IMR-90 (cell line): ENCODE data around the gene ERVFRD-1. TPM values are rescaled to one million over a fixed set of nuclear protein-coding genes. Genes with fewer than 3 reads are reported as not detected.

ENCODE experiments used
- ATAC-seq: fragments of 200-7000 bp; cut with Tn5 transposase; 2 replicates; pipeline ENCODE4 v1.9.1; 2020; ENCODE audit warnings: low read depth, mild to moderate bottlenecking, moderate library complexity
- BruUV-seq: library from RNA; stranded (reverse); fragments of 400-500 nt; replicated peaks from 2 replicates; lab custom pipeline; 2021; lab: Mats Ljungman, UMichigan
- CTCF ChIA-PET: fragments of 300-600 bp; formaldehyde crosslinking; extraction: SDS; loops from one replicate; lab custom pipeline; 2021; ENCODE audit warnings: antibody characterized with exemption; lab: Yijun Ruan, JAX
- POLR2A ChIA-PET: fragments of 300-600 bp; sonication (Branson Sonifier 250); formaldehyde crosslinking; loops from one replicate; lab custom pipeline; 2022; ENCODE audit warnings: antibody characterized with exemption; ENCODE audit not compliant: unreplicated experiment; lab: Charles Lee
- DNase-seq: peaks from one replicate; pipeline ENCODE4 v3.0.0; 2013
- H2AFZ ChIP-seq: replicated peaks from 2 replicates; pipeline ENCODE3; 2013; ENCODE audit warnings: low read length, mild to moderate bottlenecking; ENCODE audit not compliant: poor library complexity
- H2AK5ac ChIP-seq: 2 replicates; pipeline ENCODE4 v1.6.1; 2013; ENCODE audit warnings: low read depth, low read length, inconsistent platforms
- H2AK9ac ChIP-seq: replicated peaks from 2 replicates; pipeline ENCODE3; 2013; ENCODE audit warnings: mild to moderate bottlenecking, low read depth, low read length, moderate library complexity; ENCODE audit not compliant: poor library complexity
- H2BK120ac ChIP-seq: 2 replicates; pipeline ENCODE4 v1.6.1; 2013; ENCODE audit warnings: low read depth, low read length, inconsistent platforms
- H2BK15ac ChIP-seq: 3 replicates; pipeline ENCODE4 v1.6.1; 2013; ENCODE audit warnings: low read depth, low read length, inconsistent platforms
- H2BK20ac ChIP-seq: 2 replicates; pipeline ENCODE4 v1.6.1; 2013; ENCODE audit warnings: low read depth, mild to moderate bottlenecking, inconsistent platforms, low read length, moderate library complexity
- H2BK5ac ChIP-seq: 2 replicates; pipeline ENCODE4 v1.6.1; 2013; ENCODE audit warnings: mild to moderate bottlenecking, low read depth, low read length, inconsistent platforms; ENCODE audit not compliant: poor library complexity, severe bottlenecking
- H3K14ac ChIP-seq: replicated peaks from 2 replicates; pipeline ENCODE4 v1.6.1; 2013; ENCODE audit warnings: low read depth, low read length, inconsistent platforms
- H3K18ac ChIP-seq: 2 replicates; pipeline ENCODE4 v1.6.1; 2013; ENCODE audit warnings: low read depth, low read length, control low read depth
- H3K23ac ChIP-seq: 2 replicates; pipeline ENCODE4 v1.6.1; 2013; ENCODE audit warnings: low read depth, low read length, inconsistent platforms
- H3K27ac ChIP-seq: 2 replicates; pipeline ENCODE4 v1.5.1; 2013; ENCODE audit warnings: mild to moderate bottlenecking, control low read depth, low read length; ENCODE audit not compliant: insufficient read depth
- H3K27me3 ChIP-seq: 2 replicates; pipeline ENCODE4 v1.6.1; 2013; ENCODE audit warnings: low read length; ENCODE audit not compliant: control insufficient read depth, insufficient read depth
- H3K36me3 ChIP-seq: 2 replicates; pipeline ENCODE4 v1.6.1; 2013; ENCODE audit warnings: low read length, mixed read lengths; ENCODE audit not compliant: control insufficient read depth, insufficient read depth
- H3K4ac ChIP-seq: 2 replicates; pipeline ENCODE4 v1.6.1; 2013; ENCODE audit warnings: low read depth, low read length, inconsistent platforms
- H3K4me1 ChIP-seq: 2 replicates; pipeline ENCODE4 v1.6.1; 2013; ENCODE audit warnings: low read length, mixed read lengths; ENCODE audit not compliant: control insufficient read depth, insufficient read depth
- H3K4me2 ChIP-seq: 2 replicates; pipeline ENCODE4 v1.6.1; 2013; ENCODE audit warnings: low read depth, mild to moderate bottlenecking, control low read depth, low read length, moderate library complexity
- H3K4me3 ChIP-seq: 2 replicates; pipeline ENCODE4 v1.5.1; 2013; ENCODE audit warnings: low read depth, mild to moderate bottlenecking, control low read depth, low read length, moderate library complexity; ENCODE audit not compliant: insufficient read depth
- H3K56ac ChIP-seq: 2 replicates; pipeline ENCODE4 v1.6.1; 2013; ENCODE audit warnings: low read length, inconsistent platforms; ENCODE audit not compliant: insufficient read depth; ENCODE audit errors: extremely low read depth
- H3K79me1 ChIP-seq, 2 experiments: 2 replicates each; pipeline ENCODE4 v1.6.1; 2013; ENCODE audit warnings: low read length in 2 of 2, inconsistent platforms in 1 of 2, low read depth in 1 of 2
- H3K9ac ChIP-seq: 2 replicates; pipeline ENCODE4 v1.6.1; 2013; ENCODE audit warnings: low read depth, low read length, control low read depth
- H3K9me1 ChIP-seq: 2 replicates; pipeline ENCODE4 v1.6.1; 2013; ENCODE audit warnings: low read length, inconsistent platforms; ENCODE audit not compliant: insufficient read depth
- H3K9me3 ChIP-seq: 2 replicates; pipeline ENCODE4 v1.6.1; 2013; ENCODE audit warnings: low read length; ENCODE audit not compliant: control insufficient read depth, insufficient read depth
- H4K20me1 ChIP-seq: 2 replicates; pipeline ENCODE4 v1.6.1; 2013; ENCODE audit warnings: low read length, inconsistent platforms; ENCODE audit not compliant: insufficient read depth
- H4K5ac ChIP-seq: 2 replicates; pipeline ENCODE4 v1.6.1; 2013; ENCODE audit warnings: mild to moderate bottlenecking, low read depth, low read length, control low read depth
- H4K8ac ChIP-seq, 2 experiments: 2 replicates each; pipeline ENCODE4 v1.6.1; 2013; ENCODE audit warnings: low read depth in 2 of 2, low read length in 2 of 2, control low read depth in 1 of 2, inconsistent platforms in 1 of 2
- H4K91ac ChIP-seq: 2 replicates; pipeline ENCODE4 v1.6.1; 2013; ENCODE audit warnings: low read depth, low read length, inconsistent platforms; ENCODE audit not compliant: insufficient read depth
- CHD1 ChIP-seq: IDR thresholded peaks from 2 replicates; pipeline ENCODE4 v1.6.1; 2012; ENCODE audit warnings: low read depth, low read length, improper control_type of control experiment
- FOS ChIP-seq: fragments of 150-350 bp; IDR thresholded peaks from 2 replicates; pipeline ENCODE4 v1.6.1; 2016; ENCODE audit warnings: low read depth, low read length
- RAD21 ChIP-seq: IDR thresholded peaks from 2 replicates; pipeline ENCODE4 v1.6.1; 2012; ENCODE audit warnings: low read length, improper control_type of control experiment
- RFX5 ChIP-seq: IDR thresholded peaks from 2 replicates; pipeline ENCODE4 v1.8.0; 2012; ENCODE audit warnings: low read depth, mild to moderate bottlenecking, low read length, moderate library complexity
- WGBS, 2 experiments: methylation state at CpG; one replicate each; pipeline versions ENCODE4 v1.1.5 to v1.1.7; 2013; ENCODE audit warnings: missing lambda C conversion rate in 2 of 2; ENCODE audit not compliant: insufficient read length in 1 of 2; ENCODE audit errors: extremely low coverage in 2 of 2; 5-methylcytosine and 5-hydroxymethylcytosine counted together
- dilution Hi-C: fragments of 300-500 bp; cut with HindIII; formaldehyde crosslinking; loops from one replicate; pipeline ENCODE4 v1.14.3; 2018; ENCODE audit warnings: low sequenced_read_pairs; ENCODE audit not compliant: unreplicated experiment
- in situ Hi-C: fragments of 300-500 bp; cut with MboI; formaldehyde crosslinking; loops from 3 replicates; pipeline ENCODE4 v1.14.3; 2019; ENCODE audit warnings: low sequenced_read_pairs, inconsistent platforms, mixed read lengths
- intact Hi-C: fragments of 100-400 bp; cut with micrococcal nuclease; formaldehyde crosslinking; loops from 2 replicates; pipeline ENCODE4 v1.10.0; 2022
- polyA plus RNA-seq, 3 experiments: library from polyadenylated mRNA; depleted of rRNA; stranded (reverse); fragments of >200 nt; gene quantifications; 2 replicates each; pipeline ENCODE4 v1.2.3, GENCODE V29; 2012; ENCODE audit warnings: low replicate concordance in 1 of 3
- total RNA-seq: library from RNA; depleted of rRNA; stranded (reverse); fragments of >200 nt; gene quantifications from 2 replicates; pipeline ENCODE4 v1.2.3, GENCODE V29; 2012

Gene ERVFRD-1
- total and polyA plus RNA-seq, 2 of the 4 experiments (the other 2 are of a cell fraction) = not detected

GRCh38 chr6:11120271-11121005 is 8.9 kb upstream of the ERVFRD-1 start:
- H2AK5ac ChIP-seq = no peak overlapping the region
- peaks cover 2% of the 10 kb centered on the region for H3K4me1 ChIP-seq
- no peak overlapping the region for H2BK120ac ChIP-seq
- no peak overlapping the region for H4K5ac ChIP-seq
- H3K4me3 ChIP-seq = no peak overlapping the region
- H2BK15ac ChIP-seq = no peak overlapping the region
- WGBS, 2 experiments = 100% methylated on average over 1 of the region's 4 CpGs; no CpG with 5 or more reads in 1 of the 2 experiments
- no peak overlapping the region for H2AFZ ChIP-seq
- H3K27me3 ChIP-seq = no peaks in the 10 kb centered on the region
- TF ChIP-seq CHD1 (no peak), RFX5 (no peak), FOS (no peak), RAD21 (no peak)
- intact Hi-C loops (no loop called here), dilution Hi-C loops (no loop called here), in situ Hi-C loops (no loop called here)
- ChIA-PET POLR2A (no interaction called here), CTCF (interaction anchor here (0.6 to 1.3 kb wide), 2 partner anchors 58 to 108 kb away, joined by 3 read pairs; no protein-coding TSS in a partner anchor)
- BruUV-seq = no TSS peak
- H4K20me1 ChIP-seq = peaks cover 36% of the 10 kb centered on the region; the same call in 1 of the 2 replicates
- H3K9me3 ChIP-seq = no peaks in the 10 kb centered on the region
- peaks cover 28 to 55% of the 10 kb centered on the region in 2 experiments for H3K79me1 ChIP-seq
- H3K9me1 ChIP-seq = peaks cover 7% of the 10 kb centered on the region
- H3K4me2 ChIP-seq = no peak overlapping the region
- no peak overlapping the region for H3K9ac ChIP-seq
- H4K91ac ChIP-seq = no peak overlapping the region
- no peak overlapping the region for H2BK20ac ChIP-seq
- H3K56ac ChIP-seq = no peak overlapping the region
- H3K23ac ChIP-seq = no peak overlapping the region
- H2AK9ac ChIP-seq = no peak overlapping the region
- H3K4ac ChIP-seq = no peak overlapping the region
- no peak overlapping the region for H3K18ac ChIP-seq
- no peak overlapping the region for H3K27ac ChIP-seq
- ATAC-seq = peak; percentile 56
- peak; percentile 72 for DNase-seq
- no peak overlapping the region for H2BK5ac ChIP-seq
- no peak overlapping the region for H3K14ac ChIP-seq
- H4K8ac ChIP-seq = no peak overlapping the region
- no peaks in the 10 kb centered on the region for H3K36me3 ChIP-seq
